Measurements from ENCODE around the gene THSD4. TPM values are rescaled to one million over a fixed set of nuclear protein-coding genes. Genes with fewer than 3 reads are reported as not detected.

THSD4 gene
- total RNA-seq, 1 donor, result 15.6 TPM

DNA sequence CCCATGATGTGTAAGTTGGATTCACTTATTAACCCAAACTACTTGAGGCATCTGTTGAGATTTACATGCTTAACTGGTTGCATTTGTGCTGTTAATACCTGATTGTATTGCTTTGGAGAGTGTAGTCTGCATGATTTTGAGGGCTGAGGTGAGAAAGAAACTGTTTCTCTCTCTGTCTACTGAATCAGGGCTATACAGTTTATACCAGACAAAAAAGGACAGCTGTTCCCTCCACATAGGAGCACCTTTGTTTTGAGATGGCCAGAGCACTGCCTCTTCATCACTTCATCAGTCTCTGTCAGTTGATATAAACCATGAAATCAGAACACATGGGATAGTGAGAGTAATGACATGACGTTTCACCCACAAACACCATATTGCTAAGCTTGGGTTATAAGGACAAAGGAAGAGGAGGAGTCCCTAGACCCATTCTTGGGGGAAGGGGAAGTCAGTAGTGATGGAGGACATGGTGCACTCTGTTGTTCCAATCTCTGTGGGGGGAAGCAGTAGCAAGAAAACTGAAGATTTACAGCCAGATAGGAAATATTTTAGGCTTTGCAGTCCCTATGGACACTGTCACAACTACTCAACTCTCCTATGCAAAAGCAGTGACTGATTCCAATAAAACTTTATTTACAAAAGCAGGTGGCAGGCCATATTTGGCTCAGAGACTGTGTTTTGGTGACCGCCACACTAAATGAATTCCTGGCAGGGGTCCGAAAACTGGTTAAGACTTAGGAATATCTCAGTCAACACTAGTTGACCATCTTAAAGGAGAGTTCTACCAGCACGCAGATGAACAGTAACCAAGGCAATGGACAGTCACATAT lies 571.2 kb downstream of the THSD4 start:
- H3K79me2 ChIP-seq (ENCODE audit: insufficient read depth, low read length), result no peaks in the 10 kb centered on the region
- H3K36me3 ChIP-seq (ENCODE audit: insufficient read depth, low read length), result no peaks in the 10 kb centered on the region
- no peaks in the 10 kb centered on the region for H3K9me3 ChIP-seq (ENCODE audit: low read depth, low read length)
- H3K27ac ChIP-seq (ENCODE audit: low read depth, low read length), result no peak overlapping the region
- peaks cover 3% of the 10 kb centered on the region for H4K20me1 ChIP-seq (ENCODE audit: insufficient read depth, low read length)
- no peak overlapping the region for H3K4me3 ChIP-seq (ENCODE audit: insufficient read depth, low read length)
- H3K4me2 ChIP-seq (ENCODE audit: insufficient read depth, low read length), result no peak overlapping the region
- H3K4me1 ChIP-seq (ENCODE audit: insufficient read depth, low read length), result peaks cover 16% of the 10 kb centered on the region
- no peak overlapping the region for H2AFZ ChIP-seq (ENCODE audit: low read length)
- no peak for DNase-seq (ENCODE audit: insufficient read length, low spot score, missing footprints)
- H3K27me3 ChIP-seq (ENCODE audit: insufficient read depth, low read length), result no peaks in the 10 kb centered on the region
- no peak for TF ChIP-seq CTCF (IDR thresholded peaks at IDR 0.05; ENCODE audit: extremely low read depth, low read depth, low read length)

DNA sequence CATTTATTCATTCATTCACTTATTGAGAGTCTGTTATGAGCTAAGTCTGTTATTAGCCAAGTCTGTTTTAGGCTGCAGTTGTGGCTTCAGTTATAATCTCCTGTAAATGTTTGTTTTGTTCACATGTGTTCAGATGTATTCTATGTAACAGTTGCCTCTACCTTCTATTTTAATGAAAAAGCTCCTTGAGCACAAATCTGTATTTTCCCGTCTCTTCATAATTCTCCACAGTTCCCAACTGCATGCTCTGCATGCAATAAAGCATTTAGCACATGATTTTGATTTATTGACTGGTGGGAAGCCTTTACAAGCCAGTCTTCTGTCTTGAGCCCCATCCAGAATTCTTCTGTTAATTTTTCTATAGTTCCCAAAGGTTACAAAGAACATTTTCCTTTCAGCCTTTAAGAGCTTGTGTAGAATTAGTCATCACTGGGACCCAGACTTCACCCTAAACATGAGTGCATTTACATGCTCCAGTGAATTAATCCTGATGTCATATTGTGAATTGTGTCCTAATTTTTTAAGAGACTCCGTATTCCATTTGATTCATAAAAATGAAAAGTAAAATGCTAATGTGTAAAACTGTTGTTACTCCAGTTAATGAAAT lies 572.7 kb downstream of the THSD4 start:
- Histone ChIP-seq H3K4me3 (ENCODE audit: insufficient read depth, low read length) (no peak overlapping the region), H3K27me3 (ENCODE audit: insufficient read depth, low read length) (no peaks in the 10 kb centered on the region), H4K20me1 (ENCODE audit: insufficient read depth, low read length) (peaks cover 3% of the 10 kb centered on the region), H3K27ac (ENCODE audit: low read depth, low read length) (no peak overlapping the region), H3K9me3 (ENCODE audit: low read depth, low read length) (no peaks in the 10 kb centered on the region), H2AFZ (ENCODE audit: low read length) (no peak overlapping the region), H3K79me2 (ENCODE audit: insufficient read depth, low read length) (no peaks in the 10 kb centered on the region), H3K4me2 (ENCODE audit: insufficient read depth, low read length) (no peak overlapping the region), H3K36me3 (ENCODE audit: insufficient read depth, low read length) (no peaks in the 10 kb centered on the region), H3K4me1 (ENCODE audit: insufficient read depth, low read length) (peaks cover 27% of the 10 kb centered on the region)
- no peak for DNase-seq (ENCODE audit: insufficient read length, low spot score, missing footprints)
- TF ChIP-seq CTCF (IDR thresholded peaks at IDR 0.05; ENCODE audit: extremely low read depth, low read depth, low read length), result no peak

GRCh38 chr15:71688509-71689094 lies 573.3 kb downstream of the THSD4 start:
- Histone ChIP-seq H3K4me3 (ENCODE audit: insufficient read depth, low read length) (no peak overlapping the region), H3K79me2 (ENCODE audit: insufficient read depth, low read length) (no peaks in the 10 kb centered on the region), H3K4me1 (ENCODE audit: insufficient read depth, low read length) (peaks cover 21% of the 10 kb centered on the region), H3K4me2 (ENCODE audit: insufficient read depth, low read length) (no peak overlapping the region), H4K20me1 (ENCODE audit: insufficient read depth, low read length) (peaks cover 3% of the 10 kb centered on the region), H2AFZ (ENCODE audit: low read length) (no peak overlapping the region), H3K27me3 (ENCODE audit: insufficient read depth, low read length) (no peaks in the 10 kb centered on the region), H3K36me3 (ENCODE audit: insufficient read depth, low read length) (no peaks in the 10 kb centered on the region), H3K27ac (ENCODE audit: low read depth, low read length) (no peak overlapping the region), H3K9me3 (ENCODE audit: low read depth, low read length) (no peaks in the 10 kb centered on the region)
- DNase-seq (ENCODE audit: insufficient read length, low spot score, missing footprints), result no peak
- no peak for TF ChIP-seq CTCF (IDR thresholded peaks at IDR 0.05; ENCODE audit: extremely low read depth, low read depth, low read length)

DNA sequence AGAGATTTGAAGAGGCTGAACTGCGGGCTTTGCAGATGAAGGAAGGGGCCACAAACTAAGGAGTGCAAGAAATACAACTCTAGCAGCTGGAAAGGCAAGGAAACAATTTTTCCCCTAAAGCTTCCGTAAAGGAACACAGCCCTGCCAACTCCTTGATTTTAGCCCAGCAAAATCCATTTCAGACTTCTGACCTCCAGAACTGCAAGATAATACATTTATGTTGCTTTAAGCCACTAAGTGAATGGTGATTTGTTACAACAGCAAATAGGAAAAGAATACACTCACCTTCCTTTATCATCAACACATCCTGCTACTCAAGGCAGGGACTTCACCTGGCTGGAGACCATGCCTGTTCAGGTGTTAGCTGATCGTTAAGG lies 575.8 kb downstream of the THSD4 start:
- no peaks in the 10 kb centered on the region for H3K79me2 ChIP-seq (ENCODE audit: insufficient read depth, low read length)
- H3K27me3 ChIP-seq (ENCODE audit: insufficient read depth, low read length), result no peaks in the 10 kb centered on the region
- no peak for DNase-seq (ENCODE audit: insufficient read length, low spot score, missing footprints)
- TF ChIP-seq CTCF (IDR thresholded peaks at IDR 0.05; ENCODE audit: extremely low read depth, low read depth, low read length), result no peak
- no peaks in the 10 kb centered on the region for H3K9me3 ChIP-seq (ENCODE audit: low read depth, low read length)
- peaks cover 3% of the 10 kb centered on the region for H4K20me1 ChIP-seq (ENCODE audit: insufficient read depth, low read length)
- H3K4me2 ChIP-seq (ENCODE audit: insufficient read depth, low read length), result peak overlapping the region; percentile 67
- peak overlapping the region; percentile 20 for H3K4me3 ChIP-seq (ENCODE audit: insufficient read depth, low read length)
- no peak overlapping the region for H2AFZ ChIP-seq (ENCODE audit: low read length)
- H3K36me3 ChIP-seq (ENCODE audit: insufficient read depth, low read length), result no peaks in the 10 kb centered on the region
- H3K4me1 ChIP-seq (ENCODE audit: insufficient read depth, low read length), result peaks cover 16% of the 10 kb centered on the region
- H3K27ac ChIP-seq (ENCODE audit: low read depth, low read length), result no peak overlapping the region
